Liver (tissue), 3 donors: ENCODE measurements around the gene INO80C.
"Not testable (repeated sequence)": the region's sequence is repeated elsewhere in the genome, so short reads cannot be mapped to it uniquely, and the experiment has no call there.

ENCODE experiments used
- ATF3 ChIP-seq: IDR thresholded peaks from 2 replicates; pipeline ENCODE4 v1.6.1; 2016; ENCODE audit warnings: antibody characterized with exemption
- CTCF ChIP-seq: fragments of 150-350 bp; IDR thresholded peaks from 2 replicates; pipeline ENCODE4 v1.5.1; 2017; ENCODE audit warnings: improper control_type of control experiment, low read depth, low read length; ENCODE audit not compliant: missing input control
- EGR1 ChIP-seq, 2 donors: IDR thresholded peaks; 2 replicates each; pipeline ENCODE4 v1.6.1; 2016 to 2018; ENCODE audit warnings: antibody characterized with exemption in 2 of 2, low read depth in 2 of 2
- GABPA ChIP-seq, 2 donors: IDR thresholded peaks in 1 of 2; conservative IDR thresholded peaks in 1 of 2; 2 replicates each; pipeline ENCODE4 v1.6.1; 2016; ENCODE audit warnings: antibody characterized with exemption in 2 of 2, mild to moderate bottlenecking in 1 of 2, moderate library complexity in 1 of 2
- JUND ChIP-seq, 2 donors: IDR thresholded peaks; 2 replicates each; pipeline ENCODE4 v1.6.1; 2016; ENCODE audit warnings: antibody characterized with exemption in 2 of 2
- RAD21 ChIP-seq, 2 donors: IDR thresholded peaks; 2 replicates each; pipeline ENCODE4 v1.6.1; 2016; ENCODE audit warnings: antibody characterized with exemption in 2 of 2, mild to moderate bottlenecking in 2 of 2
- REST ChIP-seq: IDR thresholded peaks from 2 replicates; pipeline ENCODE4 v1.6.1; 2016; ENCODE audit warnings: antibody characterized with exemption, mild to moderate bottlenecking
- TAF1 ChIP-seq: conservative IDR thresholded peaks from 2 replicates; pipeline ENCODE4 v1.6.1; 2016; ENCODE audit warnings: antibody characterized with exemption, mild to moderate bottlenecking
- YY1 ChIP-seq: IDR thresholded peaks from 2 replicates; pipeline ENCODE4 v1.6.1; 2016; ENCODE audit warnings: antibody characterized with exemption, mild to moderate bottlenecking
- ZBTB33 ChIP-seq: IDR thresholded peaks from 2 replicates; pipeline ENCODE4 v1.6.1; 2016; ENCODE audit warnings: antibody characterized with exemption
- donor health status: healthy.
- donor health status: healthy.

- not testable (repeated sequence) for TF ChIP-seq JUND (IDR thresholded peaks at IDR 0.05); TAF1; CTCF; EGR1 (IDR thresholded peaks at IDR 0.05; ENCODE audit: low read depth in 2 of 2); ATF3; REST; RAD21 (IDR thresholded peaks at IDR 0.05); YY1; GABPA (IDR thresholded peaks at IDR 0.05 in 1 of 2, conservative IDR thresholded peaks at IDR 0.05 in 1 of 2); ZBTB33
Observed at GRCh38 chr18:35453065-35453464, 44.7 kb downstream of the INO80C start.
